Left ventricle myocardium superior (tissue), 1 donor: Measurements from ENCODE around the gene POU2F3. TPM values are rescaled to one million over a fixed set of nuclear protein-coding genes. Genes with fewer than 3 reads are reported as not detected.

Experiments used
- ATAC-seq: fragments of 200-7000 bp; cut with Tn5 transposase; one replicate; pipeline ENCODE4 v1.9.1; 2020; ENCODE audit warnings: mild to moderate bottlenecking, moderate library complexity
- DNase-seq: peaks from one replicate; pipeline ENCODE4 v3.0.0-alpha.2; 2020
- intact Hi-C: fragments of 100-400 bp; cut with micrococcal nuclease; formaldehyde crosslinking; loops from one replicate; pipeline ENCODE4 v1.11.0; 2022
- total RNA-seq: library from RNA; stranded (reverse); fragmentation: NEBNext Ultra II Directional; extraction: Animal tissue kit (Norgen Biotek cat#: 25700); gene quantifications from one replicate; pipeline ENCODE4 v1.2.1, GENCODE V29; 2021
- donor health status: DM: no; HTN: yes; CAD: no; lungs with severe emphysema.

The POU2F3 gene
- total RNA-seq, 1 donor from 2014 or later = not detected

DNA sequence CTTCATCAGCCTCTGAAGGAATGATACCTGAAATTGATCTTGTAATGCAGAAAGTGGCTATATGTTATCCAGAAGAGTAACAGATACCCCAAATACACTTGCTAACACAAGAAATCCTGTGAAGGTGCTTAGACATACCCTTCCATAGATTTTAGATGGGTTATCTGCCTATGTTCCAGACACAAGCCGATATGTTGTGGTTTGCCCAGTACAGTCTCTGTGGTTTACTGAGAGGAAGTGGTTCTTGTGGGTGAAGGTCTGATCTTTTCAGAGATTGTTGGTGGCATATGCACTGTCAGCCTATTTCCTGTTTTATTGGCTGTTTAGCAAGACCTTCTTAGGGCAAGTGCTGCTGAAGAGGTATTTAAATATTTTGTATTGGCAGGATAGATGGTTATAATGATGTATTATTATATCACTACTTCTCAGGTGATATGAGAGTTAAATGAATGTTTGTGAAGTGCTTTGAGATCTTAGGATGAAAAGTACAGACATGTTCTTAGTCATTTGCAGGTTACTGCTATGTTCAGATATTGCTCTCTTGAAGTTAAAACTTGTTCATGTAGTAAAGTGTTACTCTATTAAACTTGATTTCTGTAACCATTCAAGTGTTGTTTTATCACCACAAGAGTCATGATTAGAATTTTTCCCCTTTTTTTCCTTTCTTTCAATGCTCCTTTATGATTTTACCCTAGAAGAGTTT is 104.5 kb downstream of the POU2F3 start:
- ATAC-seq (no peak), DNase-seq (no peak)
- intact Hi-C loops = loop anchor here (10.0 kb wide), 1 partner anchor 50 kb away; no protein-coding TSS in a partner anchor

DNA sequence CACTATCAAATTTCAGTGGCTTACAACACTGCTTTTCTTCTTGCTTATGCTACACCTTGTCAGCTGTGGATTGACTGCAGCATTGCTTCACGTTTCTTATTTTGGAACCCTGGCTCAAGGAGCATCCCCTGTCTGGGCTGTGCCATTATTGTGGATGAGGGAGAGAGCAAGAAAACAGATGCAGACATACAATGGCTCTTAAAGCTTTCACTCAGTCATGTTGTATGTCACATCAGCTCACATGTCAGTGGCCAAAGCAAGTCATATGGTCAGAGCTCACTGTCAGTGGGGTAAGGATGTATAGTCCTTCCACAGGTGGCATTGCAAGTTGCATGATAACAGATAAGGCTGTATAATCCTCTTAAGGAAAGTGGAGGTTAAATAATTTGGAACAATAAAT is 106.3 kb downstream of the POU2F3 start:
- intact Hi-C loops = loop anchor here (10.0 kb wide), 1 partner anchor 49 kb away; no protein-coding TSS in a partner anchor
- DNase-seq = no peak
- peak; percentile 21 for ATAC-seq

DNA sequence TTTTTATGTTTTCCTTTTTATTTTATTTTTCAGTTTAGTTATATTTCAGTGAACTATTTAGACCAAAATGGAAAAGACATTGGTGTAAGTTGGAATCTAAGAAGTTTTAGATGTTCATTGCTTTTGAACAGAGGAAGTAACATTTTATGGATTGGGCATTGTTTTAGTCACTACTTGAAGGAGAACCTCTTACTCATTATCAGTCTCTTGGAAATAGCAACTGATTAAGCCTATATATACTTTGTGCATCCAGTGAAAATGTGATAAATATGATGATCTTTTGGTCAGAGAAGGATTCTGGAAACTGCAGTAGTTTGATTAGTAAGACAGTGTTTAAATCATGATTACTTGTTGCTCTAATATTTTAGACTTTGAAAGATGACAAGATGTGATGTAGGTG is 110.7 kb downstream of the POU2F3 start:
- no peak for ATAC-seq

DNA sequence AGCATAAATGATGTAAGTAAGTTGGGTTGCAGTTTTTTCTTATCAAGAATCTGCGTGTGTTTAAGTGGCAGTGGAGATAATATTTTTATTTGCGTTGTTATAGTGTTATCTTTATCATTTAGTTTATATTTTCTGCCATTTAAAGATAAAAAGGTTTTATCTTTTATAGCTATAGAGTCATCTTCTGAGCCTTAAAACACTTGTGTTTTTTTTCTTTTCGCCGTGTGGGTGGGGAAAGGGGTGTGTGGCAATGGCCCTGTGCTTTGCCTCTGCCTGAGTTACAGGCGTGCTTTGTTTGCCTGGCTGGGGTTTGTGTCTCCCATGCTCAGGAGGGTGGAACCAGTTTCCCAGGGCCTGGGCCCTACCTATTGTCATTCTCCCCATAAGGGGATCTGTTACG is 112.5 kb downstream of the POU2F3 start:
- intact Hi-C loops = no loop called here
- ATAC-seq (no peak), DNase-seq (no peak)

More for the DNA sequence above, 110.7 kb downstream of the POU2F3 start:
- intact Hi-C loops = no loop called here
- DNase-seq = no peak

DNA sequence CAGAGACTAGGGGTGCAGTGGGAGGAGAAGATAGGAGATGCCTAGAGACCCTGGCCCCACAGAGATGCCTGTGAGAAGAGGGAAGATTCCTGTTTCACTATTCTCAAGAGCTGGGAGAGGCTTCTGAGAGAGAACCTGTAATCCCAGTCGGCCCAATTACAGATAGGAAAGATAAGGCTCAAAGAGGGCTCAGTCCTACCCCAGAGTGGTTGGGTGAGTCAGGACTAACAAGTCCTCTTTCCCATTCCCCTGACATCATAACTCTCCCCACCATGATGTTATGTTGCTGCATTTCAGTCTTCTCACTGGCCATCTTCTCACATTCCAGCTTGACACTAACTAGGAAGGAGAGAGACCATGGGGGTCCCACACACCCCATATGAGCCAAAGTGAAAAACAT is 114.1 kb downstream of the POU2F3 start:
- DNase-seq (no peak), ATAC-seq (no peak)
- intact Hi-C loops = no loop called here

DNA sequence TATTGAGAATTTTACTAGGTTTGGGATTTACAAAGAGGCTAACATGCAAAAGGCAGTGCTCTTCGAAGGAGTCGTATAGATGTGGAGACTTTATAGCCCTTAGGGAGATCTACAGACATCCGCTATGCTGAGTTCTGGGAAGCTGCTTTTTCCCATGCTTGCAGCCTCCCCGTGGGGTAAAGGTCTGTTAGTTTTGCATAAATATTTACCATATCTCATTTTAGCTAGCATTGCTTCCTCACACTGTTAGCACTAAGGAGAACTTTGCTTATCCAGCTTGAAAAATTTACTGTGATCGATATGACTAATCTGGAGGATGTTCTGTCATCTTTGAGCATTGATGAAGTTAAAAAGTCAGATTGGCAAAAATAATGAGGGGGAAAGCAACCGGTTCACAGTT is 114.8 kb downstream of the POU2F3 start:
- DNase-seq (no peak), ATAC-seq (no peak)
- intact Hi-C loops = no loop called here

DNA sequence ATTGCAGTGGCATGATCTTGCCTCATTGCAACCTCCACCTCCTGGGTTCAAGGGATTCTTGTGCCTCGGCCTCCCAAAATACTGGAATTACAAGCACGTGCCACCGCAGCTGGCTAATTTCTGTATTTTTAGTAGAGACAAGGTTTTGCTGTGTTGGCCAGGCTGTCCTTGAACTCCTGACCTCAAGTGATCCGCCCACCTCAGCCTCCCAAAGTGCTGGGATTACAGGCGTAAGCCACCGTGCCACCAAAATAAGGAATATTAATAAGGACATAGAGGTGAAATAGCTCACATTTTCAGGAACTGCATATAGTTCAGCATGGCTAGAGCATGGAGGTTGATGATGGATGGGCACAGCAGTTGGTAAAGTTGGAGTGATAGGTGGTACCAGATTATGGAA is 117.7 kb downstream of the POU2F3 start:
- intact Hi-C loops = no loop called here
- no peak for DNase-seq
- no peak for ATAC-seq

DNA sequence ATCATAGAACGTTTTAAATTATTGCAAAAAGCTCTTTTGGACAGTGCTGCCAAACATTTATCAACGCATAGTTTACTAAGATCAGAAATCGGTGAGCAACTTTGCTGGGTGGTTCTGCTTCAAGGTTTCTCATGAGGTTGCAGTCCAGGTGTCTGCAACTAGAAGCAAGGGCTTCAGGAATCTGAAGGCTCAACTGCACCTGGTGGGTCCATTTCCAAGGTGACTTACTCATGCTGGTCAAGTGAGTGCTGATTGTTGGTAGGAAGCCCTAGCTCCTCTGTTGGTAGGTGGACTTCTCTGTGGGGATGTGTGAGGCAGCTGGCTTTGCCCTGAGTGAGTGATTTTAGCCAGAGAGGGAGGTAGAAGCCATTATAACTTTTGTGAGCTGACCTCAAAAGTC is 118.8 kb downstream of the POU2F3 start:
- DNase-seq (no peak), ATAC-seq (no peak)
- intact Hi-C loops = no loop called here

DNA sequence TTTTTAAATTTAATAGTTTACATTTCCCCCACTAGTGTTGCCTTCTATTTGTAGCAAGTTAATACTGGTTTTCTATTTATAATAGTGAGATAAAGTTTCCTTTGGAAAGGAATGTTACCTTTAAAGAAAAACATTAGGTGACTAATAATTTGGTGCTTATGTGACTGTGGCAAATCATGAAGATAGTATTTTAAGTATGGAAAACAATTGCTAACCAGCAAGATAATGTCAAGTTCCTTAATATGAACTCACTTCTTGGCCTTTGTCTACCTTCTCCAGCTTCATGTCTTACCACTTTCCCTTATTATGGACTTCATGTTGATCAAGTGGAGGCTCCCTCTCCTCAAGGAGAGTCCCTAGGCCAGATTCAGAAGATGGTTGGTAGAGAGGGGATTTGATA is 123.5 kb downstream of the POU2F3 start:
- no peak for DNase-seq

DNA sequence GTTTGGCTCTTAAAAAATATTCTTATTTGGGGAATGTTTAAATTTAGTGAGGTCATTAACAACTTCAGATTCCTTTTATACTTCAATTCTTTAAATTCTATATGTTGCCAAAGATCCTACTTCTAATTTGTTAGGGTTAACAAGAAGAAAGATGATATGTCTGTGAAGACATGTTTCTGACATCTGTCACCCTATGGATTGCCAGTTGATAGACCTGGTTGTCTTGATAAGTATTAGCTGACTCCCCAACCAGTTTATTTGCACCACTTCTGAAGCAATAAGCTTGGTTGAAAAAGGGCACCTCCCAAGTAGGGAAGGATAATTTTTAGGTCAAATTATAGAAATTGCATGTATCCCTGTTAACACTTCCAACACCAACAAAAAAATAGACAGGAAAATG is 125.6 kb downstream of the POU2F3 start:
- intact Hi-C loops = no loop called here

More for the DNA sequence above, 123.5 kb downstream of the POU2F3 start:
- ATAC-seq = no peak
- intact Hi-C loops = no loop called here

More for the DNA sequence above, 125.6 kb downstream of the POU2F3 start:
- ATAC-seq (no peak), DNase-seq (no peak)

Other genes starting within 250 kb of the POU2F3 start
- gene TRIM29, start 102.0 kb upstream of the POU2F3 start, total RNA-seq = 0.50 TPM
- 27.9 TPM for gene OAF, start 29.1 kb upstream of the POU2F3 start, total RNA-seq
- gene TLCD5, start 85.2 kb downstream of the POU2F3 start, total RNA-seq = 9.1 TPM
- gene ARHGEF12, start 96.3 kb downstream of the POU2F3 start, total RNA-seq = 92.5 TPM